GM19240 (cell line): ENCODE data around the gene HOXD10.

Experiments
- DNase-seq: peaks from one replicate; pipeline ENCODE4 v3.0.0; 2011; ENCODE audit warnings: low spot score; ENCODE audit not compliant: insufficient read length

Gene HOXD10

DNA sequence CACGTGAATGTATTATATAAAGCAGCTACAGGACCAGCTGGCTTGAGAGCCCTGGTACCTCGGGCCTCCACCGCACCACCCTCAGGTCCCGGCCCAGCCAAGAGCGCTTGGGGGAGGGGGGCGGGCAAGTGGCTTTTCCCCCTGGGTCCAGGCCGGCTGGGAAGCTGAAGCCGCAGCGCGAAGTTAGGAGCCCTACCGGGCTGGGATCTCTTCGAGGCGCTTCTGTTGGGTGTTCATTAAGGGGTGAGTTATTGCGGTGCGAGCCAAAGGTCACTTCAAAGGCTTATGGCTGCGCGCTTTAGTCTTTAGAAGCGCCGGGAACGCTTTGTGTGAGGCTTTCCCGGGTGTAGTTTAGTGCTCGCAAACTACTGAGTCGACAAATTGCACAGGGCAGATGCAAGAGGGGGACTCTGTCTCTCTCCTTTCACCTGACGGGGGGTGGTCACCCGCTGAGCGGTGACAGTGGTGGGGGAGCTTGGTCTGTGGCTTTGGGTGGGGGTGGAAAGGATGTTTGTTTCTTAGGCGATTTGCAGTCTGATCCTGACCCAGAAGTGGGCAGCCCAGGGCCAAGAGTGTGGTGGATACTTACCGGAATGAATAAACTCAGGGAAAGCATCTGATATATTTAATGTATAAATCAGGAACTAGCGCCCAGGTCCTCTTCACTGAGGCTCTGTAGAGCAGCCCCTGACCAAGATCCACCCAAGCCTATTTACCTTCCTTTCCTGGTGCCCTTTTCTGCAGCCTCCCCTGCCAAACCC is 46.5 kb downstream of the HOXD10 start:
- no peak for DNase-seq

DNA sequence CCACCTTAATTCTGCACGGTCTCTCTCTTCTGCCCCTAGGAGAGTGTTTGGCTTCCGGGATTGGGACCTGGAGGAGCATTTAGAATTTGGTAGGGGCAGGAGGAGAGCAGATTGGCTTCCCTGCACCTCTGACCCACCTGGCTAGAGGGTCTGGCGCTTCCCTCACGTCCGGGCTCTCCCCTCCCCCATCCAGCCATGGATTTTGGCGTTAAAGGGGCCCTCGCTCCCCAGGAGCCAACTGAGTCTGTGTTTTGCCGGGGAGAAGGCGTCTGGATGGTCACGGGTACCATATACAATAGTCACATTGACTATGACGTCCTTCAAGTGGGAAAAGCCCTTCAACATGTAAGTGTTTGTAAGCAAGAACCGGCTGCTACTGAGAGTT is 47.1 kb downstream of the HOXD10 start:
- no peak for DNase-seq

DNA sequence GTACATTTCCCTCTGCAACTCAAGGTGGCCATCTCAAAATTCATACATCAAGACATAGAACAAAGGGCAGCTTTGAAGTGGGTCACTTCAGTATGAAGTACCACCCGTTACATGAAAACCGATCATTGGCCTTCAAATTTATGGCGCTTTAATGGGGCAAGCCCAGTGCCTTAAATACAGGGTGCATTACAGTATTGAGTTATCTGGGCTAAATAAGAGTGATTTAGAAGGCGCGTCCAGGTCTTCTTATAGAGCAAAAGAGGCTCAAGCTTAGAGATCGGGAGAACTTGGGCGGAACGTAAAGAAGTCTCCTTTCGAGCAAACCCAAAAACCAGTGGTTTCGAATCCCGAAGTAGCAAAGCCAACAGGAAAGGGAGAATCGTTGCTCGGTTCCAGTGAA is 47.6 kb downstream of the HOXD10 start:
- DNase-seq = no peak

DNA sequence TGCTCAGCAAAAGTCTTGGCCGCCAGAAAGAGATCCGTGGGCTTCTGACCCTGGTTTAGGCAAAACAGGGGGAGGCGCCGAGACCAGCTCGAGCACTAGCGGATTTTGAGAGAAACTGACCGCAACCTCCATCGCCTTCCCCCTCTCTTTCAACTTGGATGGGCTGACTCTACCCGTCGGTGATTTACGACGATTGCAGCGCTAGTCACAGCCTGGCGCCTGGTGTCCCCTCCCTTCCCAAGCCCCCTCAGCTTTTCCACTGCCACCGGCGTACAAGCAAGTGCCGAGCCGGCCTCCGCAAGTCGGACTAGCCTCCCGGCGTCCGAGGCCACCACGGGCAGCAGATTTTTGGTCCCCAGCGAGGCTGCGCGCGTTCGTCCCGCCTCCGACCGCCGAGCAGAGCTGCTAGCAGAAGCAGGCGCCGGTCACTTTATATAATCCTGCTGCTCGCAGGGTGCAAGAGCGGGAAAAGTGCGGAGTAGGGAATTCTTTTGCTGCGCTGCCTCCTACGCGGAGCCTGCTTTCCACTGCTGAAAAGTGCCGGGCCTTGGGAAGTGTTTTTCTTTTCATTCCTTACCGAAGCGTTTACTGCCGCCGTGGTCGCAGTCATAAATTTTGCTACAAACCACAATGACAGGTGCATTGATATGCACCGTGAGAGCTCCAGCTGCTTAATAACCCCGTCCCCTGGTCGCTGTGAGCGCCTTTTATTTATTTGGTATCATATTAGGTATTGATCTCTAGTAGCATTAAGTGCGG is 48.2 kb downstream of the HOXD10 start:
- DNase-seq = no peak

DNA sequence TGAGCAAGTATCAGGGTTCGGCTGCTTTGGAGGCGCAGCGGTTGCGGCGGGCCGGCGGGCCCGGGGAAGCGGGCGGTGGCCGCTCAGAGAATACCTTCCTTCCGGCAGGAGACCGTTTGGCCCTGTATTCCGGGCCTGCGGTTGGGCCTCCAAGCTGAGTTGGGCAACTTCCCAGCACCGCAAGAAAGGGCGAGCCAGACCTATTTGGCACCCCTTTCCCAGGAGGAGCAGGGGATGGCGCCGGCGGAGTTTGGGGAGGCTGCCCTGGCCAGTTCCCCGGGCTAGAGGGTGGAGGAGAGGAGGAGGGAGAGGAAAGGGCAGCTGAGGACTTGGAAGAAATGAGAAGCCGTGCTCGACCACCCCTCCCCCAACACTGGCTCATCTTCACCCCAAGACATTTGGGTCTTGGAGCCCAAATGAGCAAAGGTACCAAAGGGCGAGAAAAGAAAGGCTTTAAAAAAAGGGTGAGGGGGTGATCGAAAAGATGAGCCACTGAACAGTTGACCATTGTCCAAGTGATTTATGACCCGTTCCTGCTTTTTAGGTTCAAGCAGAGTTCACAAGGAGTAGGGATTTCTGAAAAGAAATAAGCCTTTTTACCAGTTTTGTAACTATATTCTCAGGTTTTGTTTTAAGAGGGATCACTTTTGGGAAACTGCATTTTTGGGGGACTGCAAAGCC is 48.9 kb downstream of the HOXD10 start:
- no peak for DNase-seq

DNA sequence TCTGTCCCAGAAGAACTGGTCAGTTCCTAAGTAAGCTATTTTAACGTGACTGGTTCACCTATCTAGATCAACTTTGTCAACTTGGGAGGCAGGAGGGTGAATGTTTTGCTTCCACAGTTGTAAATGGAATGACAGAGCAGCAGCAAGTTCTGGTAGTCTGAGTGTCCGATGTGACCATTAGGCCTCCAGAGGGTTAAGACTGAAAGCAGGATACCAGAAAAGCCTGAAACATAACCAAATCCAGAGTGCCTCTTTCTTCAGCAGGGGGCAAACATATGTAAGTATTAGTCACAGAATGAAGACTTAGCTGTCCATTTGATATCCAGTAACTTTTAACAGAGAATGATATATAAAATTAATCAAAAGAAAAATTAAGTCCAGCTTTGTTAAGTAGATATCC is 49.7 kb downstream of the HOXD10 start:
- DNase-seq = no peak

DNA sequence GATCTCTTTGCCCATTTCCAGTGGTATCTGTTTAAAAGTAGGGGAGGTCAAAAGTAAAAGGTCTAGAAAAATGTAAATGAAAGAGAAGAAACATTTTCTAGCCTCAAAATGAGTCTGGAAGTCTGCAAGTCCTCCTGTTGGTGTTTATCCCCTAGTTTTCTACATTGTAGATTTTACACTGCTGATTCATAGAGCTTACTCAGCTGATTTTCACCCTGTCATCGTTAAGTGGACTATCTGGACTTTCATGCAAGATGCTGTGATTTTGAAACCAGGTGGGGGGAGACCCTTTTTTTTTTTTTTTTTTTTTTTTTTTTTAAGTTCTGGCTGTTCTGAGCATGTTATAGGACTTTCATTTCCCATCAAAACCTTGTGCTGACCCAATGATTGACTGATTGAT is 50.8 kb downstream of the HOXD10 start:
- DNase-seq = no peak

DNA sequence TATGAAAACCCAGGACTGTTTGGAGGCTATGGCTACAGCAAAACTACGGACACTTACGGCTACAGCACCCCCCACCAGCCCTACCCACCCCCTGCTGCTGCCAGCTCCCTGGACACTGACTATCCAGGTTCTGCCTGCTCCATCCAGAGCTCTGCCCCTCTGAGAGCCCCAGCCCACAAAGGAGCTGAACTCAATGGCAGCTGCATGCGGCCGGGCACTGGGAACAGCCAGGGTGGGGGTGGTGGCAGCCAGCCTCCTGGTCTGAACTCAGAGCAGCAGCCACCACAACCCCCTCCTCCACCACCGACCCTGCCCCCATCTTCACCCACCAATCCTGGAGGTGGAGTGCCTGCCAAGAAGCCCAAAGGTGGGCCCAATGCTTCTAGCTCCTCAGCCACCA is 52.6 kb downstream of the HOXD10 start:
- DNase-seq = no peak
